HG03060 (cell line): Measurements from ENCODE around the gene SERPINE2.

Experiments
- ATAC-seq: cut with Tn5 transposase; IDR thresholded peaks from one replicate; pipeline ENCODE4 v1.9.1; 2021; ENCODE audit warnings: low read depth, moderate number of reproducible peaks; ENCODE audit not compliant: unreplicated experiment

The SERPINE2 gene

DNA sequence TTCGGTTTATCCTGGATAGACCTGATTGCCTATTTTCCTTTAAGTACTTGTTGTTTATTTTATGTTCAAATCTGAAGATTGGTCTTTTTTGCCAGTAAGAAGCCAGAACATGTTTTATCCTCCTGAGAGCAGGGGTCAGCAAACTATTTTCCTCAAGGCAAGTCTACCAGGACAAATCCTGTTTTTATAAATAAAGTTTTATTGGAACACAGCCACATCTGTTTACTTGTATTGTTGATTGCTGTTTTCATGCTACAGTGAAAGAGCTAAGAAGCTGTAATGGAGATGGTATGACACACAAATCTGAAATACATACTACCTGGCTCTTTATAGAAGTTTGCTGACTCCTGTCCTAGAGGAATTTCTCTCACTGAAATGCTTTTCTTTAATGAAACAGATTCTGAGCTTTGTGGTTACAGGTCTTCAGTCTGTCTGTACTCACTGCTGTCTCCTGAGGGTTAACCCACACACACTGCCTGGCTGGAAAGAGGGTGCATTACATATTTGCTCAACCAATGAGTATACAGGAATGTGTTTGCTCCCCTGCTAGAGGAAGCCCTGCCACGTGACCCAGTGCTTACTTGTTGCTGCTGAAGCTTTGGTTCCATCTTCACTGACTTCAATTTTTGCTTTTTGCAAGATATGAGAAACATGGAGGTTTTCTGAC lies 59.2 kb downstream of the SERPINE2 start:
- no peak for ATAC-seq

DNA sequence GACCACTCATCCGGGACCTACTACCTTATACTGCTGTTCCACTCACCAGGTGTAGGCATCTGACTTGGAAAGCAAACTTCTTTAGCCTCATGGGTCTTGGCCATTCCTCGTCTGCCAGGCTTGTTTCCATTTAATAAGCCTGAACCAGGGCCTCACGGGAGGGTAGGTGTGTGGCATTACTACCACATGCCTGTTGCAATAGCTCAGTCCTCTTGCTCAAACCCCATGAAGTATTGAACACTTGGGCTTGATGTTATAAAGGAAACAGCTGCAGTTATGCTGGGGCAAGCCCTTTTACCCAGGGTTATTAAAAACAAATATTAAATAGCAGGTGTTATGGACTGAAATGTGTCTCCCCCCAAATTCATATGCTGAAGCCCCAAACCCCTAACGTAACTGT lies 60.6 kb downstream of the SERPINE2 start:
- ATAC-seq: no peak

DNA sequence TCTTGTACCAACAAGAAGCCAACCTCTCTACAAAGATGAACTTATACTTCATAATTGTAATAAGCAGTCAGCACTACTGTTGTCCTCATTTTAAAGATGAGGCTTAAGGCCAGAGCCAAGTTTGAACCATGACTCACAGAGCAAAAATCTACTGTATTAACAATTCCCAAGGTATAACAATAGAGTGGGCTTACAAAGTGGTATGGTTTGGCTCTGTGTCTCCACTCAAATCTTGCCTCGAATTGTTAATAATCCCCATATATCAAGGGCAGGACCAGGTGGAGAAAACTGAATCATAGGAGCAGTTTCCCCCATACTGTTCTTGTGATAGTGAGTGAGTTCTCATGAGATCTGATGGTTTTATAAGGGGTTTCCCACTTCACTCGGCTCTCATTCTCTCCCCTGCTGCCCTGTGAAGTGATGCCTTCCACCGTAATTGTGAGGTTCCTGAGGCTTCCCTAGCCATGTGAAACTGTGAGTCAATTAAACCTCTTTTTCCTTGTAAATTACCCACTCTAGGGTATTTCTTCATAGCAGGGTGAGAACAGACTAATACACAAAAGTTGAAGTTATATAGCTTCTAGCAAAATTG lies 62.4 kb downstream of the SERPINE2 start:
- no peak for ATAC-seq

DNA sequence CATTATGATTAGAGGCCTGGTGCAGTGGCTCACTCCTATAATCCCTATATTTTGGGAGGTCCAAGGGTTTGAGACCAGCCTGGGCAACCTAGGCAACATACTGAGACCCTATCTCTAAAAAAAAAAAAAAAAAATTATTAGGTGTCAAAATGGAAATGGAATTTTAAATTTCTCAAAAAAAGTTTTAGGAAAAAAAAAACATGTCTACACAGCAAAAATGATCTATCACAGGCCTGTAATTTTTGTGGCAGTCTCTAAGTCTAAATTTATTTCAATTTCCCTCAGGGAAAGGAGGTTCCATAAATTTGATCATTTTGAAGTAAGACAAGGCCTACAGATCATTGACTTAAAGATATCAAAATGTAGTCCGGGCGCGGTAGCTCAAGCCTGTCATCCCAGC lies 65.5 kb downstream of the SERPINE2 start:
- no peak for ATAC-seq

DNA sequence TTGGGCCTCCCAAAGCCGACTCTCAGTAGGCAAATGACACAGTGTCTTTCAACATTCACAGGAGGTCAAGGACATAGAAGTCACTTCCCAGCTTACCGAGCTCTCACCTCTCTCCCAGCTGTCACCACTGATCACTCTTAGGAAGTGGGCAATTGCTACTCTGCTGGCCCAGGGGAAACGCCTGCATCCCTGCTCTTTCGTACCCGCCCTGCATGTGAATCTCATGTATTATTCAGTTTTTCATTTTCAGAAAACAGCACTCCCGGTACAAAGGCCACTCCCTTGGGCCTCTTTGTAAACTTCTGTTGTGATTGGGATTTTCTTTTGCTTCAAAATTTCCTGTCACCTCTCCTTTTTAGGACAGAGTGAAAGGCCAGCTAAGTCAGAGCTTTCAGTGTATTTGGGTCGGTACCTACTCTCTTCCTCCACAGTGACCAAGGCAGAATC lies 66.4 kb downstream of the SERPINE2 start:
- no peak for ATAC-seq

DNA sequence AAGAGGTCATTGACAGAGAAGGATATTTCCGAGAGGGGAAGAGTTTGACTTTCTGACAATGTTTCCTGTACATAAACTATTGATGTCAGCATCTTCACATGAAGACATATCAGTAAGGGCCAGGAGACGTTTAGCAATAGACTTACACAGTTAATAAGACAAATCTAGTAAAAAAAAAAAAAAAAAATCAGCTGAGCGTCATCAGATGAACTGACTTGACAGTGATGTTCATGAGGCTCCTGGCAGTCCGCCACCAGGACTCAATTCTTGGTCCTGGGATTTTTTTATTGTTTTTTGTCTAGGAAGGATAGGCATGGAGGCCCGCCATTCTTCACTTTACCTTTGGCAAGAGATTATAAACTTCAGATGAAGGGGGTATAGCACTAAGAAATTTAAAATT lies 67.4 kb downstream of the SERPINE2 start:
- no peak for ATAC-seq

DNA sequence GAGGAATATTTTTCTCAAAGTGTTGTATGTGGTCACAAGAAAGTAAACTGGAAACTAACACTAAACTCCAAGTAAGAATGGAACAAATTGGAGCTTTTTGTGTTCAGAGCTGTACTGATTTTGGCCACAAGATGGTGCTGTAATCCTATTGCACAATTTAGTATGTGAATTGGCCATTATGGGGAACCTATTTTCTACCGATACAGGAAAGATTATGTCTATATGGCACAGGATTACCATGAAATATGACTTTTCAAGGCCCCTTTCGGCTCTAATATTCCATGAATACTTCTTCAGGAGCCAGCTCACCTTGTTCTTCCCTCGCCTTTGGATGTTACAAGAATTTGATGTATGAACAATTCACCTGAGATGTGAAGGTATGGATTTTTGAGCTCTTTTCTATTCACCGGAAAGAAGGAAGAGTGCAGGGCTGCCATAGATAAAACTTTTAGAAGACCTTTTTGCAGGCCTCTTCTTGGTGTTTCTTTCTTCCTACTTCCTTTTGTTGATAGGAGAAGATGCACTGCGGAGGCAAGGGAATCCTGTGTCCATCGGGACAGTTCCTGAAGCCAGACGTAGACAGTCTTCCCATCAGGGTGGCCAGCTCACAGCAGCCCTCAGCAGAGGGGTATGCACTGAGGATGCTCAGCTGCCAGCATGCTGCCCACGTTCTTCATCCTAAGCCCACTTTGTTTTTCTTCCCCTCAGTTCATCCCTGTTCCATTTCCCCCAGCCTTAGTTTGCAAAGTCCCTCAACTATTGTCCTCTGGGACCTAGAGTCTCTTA lies 68.5 kb downstream of the SERPINE2 start:
- peak; percentile 69 for ATAC-seq

DNA sequence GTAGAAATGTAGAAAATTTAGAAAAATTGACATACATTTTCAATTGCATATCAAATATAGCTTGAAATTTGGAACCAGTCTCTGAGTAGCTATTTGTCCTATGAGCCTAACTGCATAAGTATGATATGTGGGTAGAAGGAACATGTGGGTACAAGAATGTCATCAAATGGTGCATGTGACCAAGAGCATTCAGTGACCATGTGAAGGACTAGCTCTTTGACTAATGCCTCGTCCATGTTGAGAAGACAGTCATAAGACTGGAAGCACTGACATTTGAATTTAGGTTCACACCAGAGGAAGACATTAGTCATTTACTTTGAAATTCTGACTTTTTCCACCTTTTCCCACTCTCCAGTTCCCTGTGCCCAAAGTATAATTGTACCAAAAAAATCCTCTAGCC lies 69.2 kb downstream of the SERPINE2 start:
- no peak for ATAC-seq

DNA sequence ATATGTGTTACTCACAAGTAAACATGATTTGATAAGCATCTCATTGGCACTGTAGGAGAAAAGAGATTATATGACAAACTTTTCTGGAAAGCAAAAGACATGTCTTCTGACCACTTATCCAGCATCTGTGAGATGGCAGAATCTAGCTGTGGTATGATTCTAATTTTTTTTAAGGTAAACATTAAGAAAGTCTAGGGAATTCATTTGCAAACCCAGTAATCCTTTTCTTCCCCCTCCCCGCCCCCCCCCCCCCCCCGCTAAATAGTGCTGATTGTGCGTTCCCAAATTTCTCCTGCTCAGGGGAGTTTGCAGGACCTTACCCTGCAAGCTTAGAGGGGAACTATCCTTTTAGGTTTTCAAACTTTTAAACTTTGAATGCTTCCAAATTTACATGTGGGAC lies 69.8 kb downstream of the SERPINE2 start:
- no peak for ATAC-seq

DNA sequence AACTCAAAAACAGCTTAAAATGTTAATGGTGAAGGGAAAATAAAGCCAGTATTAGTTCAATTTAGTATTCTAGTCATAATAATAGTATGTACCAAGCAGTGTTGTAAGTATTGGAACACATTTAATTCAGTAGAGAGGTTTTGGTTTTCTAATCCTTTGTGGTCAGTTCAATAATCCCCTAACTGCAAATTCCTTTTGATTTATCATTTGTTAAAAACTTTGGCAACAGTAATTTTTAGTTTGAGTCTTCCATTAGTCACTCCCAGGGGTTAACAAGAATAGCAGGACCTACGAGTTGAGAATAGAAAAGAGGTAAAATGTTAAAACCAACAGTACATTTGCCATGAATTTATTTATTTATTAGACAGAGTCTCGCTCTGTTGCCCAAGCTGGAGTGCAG lies 71.1 kb downstream of the SERPINE2 start:
- no peak for ATAC-seq

DNA sequence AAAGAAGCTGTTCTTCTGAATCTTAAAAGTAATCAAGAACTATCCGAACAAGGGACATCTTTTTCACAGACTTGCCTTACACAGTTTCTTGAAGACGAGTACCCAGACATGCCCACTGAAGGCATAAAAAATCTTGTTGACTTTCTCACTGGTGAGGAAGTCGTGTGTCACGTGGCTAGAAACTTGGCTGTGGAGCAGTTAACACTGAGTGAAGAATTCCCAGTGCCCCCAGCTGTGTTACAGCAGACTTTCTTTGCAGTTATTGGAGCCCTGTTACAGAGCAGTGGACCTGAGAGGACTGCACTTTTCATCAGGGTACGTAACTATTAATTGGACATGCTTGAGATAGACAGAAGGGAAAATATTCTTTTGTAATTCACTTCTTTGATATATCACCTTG lies 79.4 kb downstream of the SERPINE2 start:
- no peak for ATAC-seq

DNA sequence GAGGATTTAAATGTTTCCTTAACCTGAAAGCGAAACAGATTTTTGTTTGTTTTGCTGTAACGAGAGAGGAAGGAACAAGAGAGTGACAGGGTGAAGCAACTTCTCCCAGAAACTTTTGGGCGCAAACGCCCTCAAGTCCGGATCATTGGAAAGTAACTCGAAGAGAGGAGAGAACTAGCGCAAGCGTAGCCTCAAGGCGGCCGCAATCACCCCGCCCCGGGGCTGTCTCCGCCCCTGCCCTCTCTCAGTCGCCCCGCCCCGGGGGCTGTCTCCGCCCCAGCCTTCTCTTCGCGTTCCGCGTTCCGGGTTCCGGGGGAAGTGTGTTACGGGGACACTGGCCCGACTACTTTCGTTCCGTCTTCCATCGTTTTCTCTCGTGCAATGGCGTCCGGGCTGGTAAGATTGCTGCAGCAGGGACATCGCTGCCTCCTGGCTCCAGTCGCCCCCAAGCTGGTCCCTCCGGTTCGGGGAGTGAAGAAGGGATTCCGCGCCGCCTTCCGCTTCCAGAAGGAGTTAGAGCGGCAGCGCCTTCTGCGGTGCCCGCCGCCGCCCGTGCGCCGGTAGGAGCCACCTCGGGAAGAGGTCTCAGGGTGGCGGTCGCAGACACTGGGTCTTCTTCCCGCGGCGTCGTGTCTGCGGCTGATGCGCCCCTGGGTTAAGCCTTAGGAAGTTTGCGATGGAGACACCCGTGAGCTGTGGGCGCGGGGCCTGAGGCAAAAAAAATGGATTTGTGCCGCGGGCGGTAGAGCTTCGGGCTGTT lies 81.8 kb downstream of the SERPINE2 start, which contains the start of gene MRPL44:
TSS of gene MRPL44 (plus strand) at position 372 of the 760 bp plus-strand sequence. CDS start at position 382, 10 bp downstream.
- ATAC-seq: peak; percentile 55

DNA sequence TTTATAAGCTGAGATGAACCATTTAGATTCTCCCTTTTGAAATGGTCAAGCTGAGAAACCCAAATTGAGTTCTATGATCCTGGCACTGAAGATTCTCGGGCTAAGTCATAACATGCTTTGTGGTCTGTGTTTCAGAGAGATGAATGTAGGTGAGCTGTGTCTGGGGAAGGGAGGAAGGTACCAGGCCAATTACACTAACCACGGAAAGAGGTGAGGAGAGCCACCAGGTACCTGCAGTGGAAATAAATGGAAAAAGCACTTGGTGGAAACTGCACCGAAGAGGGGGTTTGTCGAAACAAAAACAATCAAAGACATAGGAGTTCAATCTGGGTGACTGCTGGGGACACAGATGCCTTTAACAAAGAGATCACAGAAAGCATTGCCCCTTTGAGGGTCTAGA lies 82.8 kb downstream of the SERPINE2 start:
- no peak for ATAC-seq

DNA sequence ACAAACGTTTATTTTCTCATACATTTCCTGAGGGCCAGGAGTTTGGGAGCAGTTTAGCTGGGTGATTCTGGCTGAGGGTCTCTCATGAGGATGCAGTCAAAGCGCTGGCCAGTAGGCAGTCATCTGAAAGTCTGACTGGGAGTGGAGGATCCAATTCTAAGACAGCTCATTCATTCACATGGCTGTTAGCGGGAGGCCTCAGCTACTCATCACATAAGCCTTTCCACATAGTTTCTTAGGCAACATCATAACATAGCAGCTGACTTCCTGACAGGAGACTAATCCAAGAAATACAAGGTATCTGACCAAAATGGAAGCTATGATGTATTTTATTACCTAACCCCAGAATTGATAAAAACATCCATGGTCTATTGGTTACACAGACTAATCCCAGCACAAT lies 84.7 kb downstream of the SERPINE2 start:
- ATAC-seq: no peak

DNA sequence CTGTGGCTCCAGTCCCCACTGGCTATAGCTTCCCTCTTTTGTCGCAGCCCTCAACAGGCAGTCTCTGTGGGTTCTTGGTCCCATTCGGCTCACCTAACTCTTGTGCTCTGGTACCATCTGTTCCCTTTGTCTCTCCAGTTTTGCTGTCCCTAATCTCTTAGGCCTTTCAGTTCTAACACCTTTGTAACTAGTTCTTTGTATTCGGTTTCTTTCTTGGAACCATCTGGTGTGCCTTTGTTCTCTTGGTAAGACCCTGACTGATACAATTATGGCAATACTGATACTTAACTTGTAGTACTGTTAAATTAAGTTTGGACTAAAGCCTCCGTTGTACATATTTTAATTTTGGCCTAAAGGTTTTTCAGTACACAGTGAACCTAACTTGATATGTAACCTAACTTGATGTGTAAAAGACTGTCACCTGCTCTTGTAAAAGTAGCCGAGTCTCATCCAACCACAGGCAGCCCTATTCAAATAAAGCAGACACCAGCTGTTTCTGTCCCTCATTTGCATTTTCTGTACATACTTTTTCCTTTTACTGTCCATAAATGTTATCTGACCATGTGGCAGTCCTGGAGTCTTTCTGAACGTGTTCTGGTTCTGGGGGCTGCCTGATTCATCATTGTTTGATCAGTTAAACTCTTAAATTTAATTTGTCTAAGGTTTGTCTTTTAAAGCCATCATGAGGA lies 86.7 kb downstream of the SERPINE2 start:
- peak; percentile 56 for ATAC-seq

DNA sequence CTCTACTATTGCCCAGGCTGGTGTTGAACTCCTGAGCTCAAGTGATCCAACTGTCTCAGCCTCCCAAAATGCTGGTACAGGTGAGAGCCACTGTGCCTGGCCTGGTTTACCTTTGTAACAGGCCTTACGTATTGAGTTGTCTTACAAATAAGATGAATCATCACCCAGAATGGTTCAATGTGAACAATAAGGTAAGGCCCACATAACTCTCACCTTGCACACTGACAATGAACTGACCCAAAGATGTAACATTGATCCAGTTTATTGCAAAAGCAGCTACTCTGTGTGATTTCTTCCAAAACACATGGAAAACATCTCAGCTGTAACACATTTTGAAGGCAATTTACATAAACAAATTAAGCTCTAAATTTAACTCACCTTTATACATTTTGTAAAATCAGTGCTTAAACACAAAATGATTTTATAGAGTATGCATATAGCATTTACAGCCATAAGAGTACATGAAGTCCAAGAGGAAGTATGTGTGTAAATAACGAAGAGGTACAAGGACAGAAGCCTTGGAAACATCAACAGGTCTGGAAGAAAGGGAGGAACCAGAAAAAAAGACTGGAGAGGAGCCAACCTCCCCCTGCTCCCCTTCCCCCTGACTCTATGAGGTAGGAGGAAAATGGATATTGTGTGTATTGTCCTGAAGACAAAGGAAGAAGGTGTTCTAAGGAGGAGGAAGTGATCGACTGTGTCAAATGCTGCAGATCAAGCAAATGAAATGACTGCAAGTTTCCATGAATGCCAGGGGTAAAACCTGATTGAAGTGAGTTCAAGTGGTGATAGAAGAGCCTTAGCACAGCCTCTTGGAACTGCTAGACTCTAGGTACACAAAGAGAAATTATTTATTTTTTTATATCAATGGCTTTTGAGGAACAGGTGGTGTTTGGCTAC lies 88.4 kb downstream of the SERPINE2 start:
- no peak for ATAC-seq

DNA sequence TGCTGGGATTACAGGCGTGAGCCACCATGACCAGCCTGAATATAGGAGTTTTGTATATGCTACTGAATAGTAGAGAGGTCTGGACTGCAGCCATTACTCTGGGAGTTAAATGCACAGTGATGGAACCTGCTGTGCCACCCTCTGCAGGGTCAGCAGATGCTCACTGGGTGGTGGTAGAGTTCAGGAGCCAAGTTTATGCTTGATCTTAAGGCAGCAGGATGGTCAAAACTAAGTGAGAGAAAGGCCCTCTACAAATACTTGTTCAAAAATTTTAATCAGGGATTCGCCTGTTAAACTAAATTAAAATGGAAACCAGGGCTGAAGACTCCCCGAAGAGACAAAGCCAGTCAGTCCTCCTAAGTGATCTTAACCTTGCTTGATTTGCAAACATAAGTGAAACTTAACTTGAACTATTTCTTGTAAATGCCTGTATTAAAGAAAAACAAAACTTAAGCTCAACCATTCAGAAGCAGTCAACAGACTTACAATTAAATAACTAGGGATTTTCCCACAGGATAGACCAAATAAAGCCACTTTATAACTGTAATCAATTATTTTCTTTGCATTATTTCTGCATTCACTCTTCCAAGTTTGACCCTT lies 89.7 kb downstream of the SERPINE2 start:
- no peak for ATAC-seq

DNA sequence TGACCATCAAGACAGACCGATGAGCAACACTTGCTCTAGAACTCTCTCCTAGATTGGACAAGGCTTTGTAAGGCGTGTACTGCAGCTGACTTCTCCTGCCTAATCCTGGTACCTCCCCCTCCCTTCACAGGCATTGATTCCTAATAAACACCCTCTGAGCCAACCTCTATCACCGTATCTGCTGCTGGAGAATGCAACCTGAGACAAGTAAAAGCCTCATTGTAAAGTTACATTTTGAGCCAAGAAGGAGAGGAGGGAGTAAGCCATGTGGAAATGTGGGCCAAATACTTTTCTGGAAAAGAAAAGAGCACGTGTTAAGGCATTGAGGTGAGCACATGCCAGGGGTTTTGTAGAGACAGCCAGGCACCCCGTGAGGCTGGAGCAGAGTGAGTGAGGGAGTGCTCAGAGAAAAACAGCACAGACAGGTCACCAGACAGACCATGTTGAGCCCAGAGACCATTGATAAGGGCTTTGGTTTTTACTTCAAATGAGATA lies 91.3 kb downstream of the SERPINE2 start:
- ATAC-seq: no peak

DNA sequence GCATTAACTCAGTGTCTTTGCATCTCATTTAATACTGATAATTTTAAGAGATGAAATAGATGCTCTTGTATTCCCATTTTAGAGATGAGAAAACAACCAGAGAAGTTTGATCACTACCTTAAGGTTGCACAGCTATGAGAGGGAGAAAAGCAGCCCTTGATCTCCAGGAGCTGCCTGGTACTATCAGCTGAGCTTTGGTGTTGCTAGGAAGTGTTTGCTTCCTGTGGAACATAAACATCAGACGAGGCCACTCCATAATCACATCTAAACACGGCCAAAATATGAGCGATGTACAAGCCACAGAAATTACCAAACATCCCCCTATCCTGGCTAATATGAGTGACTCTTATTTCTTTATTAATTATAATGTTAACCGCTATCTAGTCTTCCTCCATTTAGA lies 93.3 kb downstream of the SERPINE2 start:
- no peak for ATAC-seq
